CD4-positive, alpha-beta T cell treated with Interleukin-10 for 1 hour (primary cell): ENCODE data around the gene SLC28A1.

ENCODE experiments used
- DNase-seq: peaks from one replicate; pipeline ENCODE4 v3.0.0-alpha.2; 2020

SLC28A1 gene, protein sequence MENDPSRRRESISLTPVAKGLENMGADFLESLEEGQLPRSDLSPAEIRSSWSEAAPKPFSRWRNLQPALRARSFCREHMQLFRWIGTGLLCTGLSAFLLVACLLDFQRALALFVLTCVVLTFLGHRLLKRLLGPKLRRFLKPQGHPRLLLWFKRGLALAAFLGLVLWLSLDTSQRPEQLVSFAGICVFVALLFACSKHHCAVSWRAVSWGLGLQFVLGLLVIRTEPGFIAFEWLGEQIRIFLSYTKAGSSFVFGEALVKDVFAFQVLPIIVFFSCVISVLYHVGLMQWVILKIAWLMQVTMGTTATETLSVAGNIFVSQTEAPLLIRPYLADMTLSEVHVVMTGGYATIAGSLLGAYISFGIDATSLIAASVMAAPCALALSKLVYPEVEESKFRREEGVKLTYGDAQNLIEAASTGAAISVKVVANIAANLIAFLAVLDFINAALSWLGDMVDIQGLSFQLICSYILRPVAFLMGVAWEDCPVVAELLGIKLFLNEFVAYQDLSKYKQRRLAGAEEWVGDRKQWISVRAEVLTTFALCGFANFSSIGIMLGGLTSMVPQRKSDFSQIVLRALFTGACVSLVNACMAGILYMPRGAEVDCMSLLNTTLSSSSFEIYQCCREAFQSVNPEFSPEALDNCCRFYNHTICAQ

DNA sequence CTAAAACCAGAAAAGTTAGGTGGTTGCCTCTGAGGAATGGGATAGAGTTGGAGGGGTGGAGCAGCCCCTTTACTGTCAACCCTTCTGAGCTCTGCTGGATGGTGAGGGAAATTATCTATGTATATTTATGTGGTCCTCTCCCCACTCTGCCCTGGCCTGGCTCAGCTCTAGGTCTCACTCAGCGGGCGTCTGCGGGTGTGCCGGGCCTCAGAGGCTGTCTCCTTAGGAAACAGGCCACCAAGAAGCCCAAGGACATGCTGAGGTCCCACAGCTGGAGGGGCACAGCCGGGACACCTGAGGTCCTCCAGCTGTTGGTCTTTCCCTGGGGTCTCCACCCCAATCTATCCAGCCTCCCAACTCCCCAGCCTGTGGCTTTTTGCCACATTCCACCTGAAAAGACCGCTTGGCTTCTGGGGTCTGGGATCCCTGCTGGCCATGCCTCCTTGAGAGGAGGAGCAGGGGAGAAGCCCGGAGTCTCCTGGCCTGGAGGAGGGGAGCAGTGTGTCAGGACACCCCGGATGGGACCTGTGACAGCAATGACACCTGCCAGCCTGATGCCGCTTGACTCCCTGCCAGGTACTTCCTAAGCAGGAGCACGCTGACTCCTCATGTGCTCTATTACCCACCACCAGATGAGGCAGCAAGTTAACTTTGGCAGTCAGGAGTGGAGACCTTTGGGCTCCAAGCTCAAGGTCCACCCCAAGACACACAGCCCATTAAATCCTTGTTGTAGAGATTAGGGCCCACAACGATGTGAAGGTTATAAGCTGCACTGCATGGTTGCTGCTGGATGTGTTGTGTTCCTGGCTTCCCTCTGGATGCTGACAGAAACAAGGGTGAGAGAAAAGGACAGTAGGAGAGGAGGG is at the start of gene SLC28A1:
Gene SLC28A1, plus strand, starts transcription at position 747 of the 866 bp plus-strand sequence. CDS start 3,099 bp downstream, outside the sequence.
- no peak for DNase-seq

DNA sequence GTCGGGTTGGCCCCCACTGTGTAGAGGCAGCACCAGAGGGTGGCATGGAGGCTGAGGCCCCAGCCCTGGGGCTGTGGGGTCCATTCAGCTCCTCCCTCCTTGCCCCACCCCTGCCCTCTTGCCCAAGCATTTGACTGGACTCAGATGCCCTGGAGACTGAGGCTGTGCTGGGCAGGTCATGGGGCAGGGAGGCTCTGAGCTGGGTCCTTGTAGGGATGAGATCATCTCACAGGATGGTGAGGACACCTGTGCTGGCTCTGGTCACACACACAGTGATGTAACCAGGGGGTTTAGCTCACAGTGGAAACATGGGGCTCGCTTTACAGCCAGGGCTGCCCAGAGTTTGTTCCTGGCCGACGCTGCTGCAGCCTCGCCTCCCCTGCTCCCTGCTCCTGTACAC is 49.5 kb upstream of the SLC28A1 start:
- DNase-seq = no peak

DNA sequence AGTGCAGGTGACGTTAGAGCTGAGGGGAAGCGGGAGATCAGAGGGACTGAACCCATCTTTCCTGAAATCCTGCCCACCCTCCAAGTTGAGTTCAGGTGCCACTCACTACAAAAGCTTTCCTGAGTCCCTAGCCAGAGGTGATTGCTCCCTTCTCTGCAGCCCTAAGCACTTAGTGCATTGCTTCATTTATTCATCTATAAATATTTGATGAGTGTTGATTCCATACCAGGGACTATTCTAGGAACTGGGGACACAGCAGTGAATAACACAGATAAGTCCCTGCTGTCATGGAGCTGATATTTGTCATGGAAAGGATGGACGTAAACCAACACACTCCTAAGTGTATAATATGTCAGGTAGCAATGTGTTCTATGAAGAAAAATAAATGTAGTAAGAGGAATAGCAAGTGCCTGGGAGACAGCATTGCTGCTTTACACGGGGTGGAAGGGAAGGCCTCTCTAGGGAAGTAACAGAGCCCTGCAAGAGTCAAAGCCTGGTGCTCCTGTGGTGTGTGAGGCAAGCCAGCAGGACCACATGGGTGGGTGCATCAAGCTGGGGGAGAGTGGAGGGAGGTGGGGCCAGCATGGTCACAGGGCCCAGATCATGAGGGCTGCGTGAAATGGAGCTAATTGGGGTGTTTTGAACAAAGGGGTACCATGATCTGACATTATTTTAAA is 48.7 kb upstream of the SLC28A1 start:
- DNase-seq = no peak

DNA sequence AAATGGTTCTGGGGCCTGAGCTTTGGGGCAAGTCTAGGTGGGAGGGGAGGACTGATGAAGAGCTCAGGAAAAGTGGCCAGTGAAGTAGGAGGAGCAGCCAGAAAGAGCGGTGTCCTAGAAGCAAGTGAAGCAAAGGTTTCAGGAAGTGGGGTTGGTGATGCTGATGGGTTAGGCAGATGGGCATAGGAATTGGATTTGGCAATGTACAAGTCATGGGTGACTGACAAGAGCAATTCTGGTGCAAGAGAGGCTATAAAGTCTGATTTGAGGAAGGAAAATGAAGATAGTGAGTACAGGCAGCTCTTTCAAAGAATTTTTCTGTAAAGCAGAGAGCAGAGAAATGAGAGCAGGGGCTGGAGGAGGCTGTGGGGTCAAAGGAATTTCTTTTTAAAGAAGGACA is 47.6 kb upstream of the SLC28A1 start:
- no peak for DNase-seq

DNA sequence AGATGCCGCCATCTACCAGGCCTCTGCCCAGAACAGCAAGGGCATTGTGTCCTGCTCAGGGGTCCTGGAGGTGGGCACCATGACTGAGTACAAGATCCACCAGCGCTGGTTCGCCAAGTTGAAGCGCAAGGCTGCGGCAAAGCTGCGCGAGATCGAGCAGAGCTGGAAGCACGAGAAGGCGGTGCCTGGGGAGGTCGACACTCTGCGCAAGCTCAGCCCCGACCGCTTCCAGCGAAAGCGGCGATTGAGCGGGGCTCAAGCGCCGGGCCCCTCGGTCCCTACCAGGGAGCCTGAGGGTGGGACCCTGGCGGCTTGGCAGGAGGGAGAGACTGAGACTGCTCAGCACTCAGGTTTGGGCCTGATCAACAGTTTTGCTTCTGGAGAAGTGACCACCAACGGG is 44.7 kb upstream of the SLC28A1 start:
- no peak for DNase-seq

DNA sequence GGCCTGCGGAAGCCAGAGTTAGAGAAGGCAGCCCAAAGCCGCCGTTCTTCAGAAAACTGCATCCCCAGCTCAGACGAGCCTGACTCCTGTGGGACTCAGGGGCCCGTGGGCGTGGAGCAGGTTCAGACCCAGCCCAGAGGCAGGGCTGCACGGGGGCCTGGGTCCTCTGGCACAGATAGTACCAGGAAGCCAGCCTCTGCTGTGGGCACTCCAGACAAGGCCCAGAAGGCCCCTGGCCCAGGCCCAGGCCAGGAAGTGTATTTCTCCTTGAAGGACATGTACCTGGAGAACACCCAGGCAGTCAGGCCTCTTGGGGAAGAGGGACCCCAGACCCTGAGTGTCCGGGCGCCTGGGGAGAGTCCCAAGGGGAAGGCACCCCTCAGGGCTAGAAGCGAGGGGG is 44.2 kb upstream of the SLC28A1 start:
- DNase-seq = no peak

DNA sequence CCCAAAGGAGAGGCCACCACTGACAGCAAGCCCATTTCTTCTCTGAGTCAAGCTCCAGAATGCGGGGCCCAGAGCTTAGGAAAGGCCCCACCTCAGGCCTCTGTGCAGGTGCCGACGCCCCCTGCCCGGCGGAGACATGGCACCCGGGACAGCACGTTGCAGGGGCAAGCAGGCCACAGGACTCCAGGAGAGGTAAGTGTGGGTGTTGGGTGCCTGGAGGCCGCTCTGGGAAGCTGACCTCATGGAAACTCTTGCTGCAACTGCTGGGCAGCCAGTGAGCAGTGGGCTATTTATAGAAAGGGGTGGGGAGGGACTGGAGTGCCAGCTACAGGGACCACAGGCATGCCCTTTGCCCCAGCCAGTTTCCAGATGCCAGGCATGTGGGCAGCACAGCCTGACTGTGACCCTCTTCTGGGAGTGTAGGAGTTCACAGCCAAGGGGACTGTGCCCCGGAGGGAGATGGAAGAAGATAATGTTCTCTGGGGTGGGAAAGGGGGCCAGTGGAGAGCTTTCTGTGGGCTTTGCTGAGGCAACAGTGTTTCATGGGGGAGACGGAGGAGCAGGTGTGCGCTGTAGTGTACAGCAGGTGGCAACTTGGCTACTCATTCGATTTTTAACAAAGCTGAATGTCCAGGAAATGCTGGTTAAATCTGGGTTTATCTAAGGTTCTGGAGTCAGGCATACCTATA is 43.6 kb upstream of the SLC28A1 start:
- no peak for DNase-seq

DNA sequence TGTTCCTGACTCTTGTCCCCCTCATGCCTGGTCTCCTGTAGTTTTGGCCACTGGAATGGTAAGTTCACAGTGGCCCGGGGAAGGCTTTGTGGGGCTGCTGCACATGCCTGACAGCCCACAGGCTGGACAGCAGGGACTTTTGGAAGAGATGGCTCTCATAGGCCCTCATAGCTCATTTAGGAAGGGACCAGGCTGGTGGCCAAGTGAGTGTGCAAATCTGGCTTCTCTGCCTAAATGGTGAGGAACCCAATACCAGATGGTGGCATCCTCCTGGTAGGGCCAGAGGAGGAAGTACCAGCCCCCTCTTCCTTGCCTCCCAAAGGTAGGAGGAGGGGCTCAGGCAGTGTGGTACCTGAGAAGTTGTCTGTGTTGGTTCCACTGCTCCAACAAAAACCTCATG is 41.7 kb upstream of the SLC28A1 start:
- DNase-seq = no peak

DNA sequence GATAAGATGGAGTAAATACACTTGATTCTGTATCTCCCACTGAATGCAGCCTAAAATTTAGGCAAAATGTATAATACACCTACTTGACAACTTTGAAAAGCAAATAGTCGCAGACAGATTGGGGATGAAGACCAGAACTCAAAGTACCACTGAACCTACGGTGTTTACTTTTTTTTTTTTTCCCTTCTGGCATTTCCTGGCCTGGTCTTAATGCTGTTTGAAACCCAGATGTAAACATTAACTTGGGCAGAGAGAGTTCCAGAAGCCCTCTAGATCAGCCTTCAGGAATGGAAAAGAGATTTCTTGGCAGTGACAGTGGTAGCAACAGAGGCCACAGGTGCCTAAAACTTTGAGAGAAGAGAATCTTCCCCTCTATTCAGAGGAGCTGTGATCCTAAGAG is 39.5 kb upstream of the SLC28A1 start:
- DNase-seq = no peak

DNA sequence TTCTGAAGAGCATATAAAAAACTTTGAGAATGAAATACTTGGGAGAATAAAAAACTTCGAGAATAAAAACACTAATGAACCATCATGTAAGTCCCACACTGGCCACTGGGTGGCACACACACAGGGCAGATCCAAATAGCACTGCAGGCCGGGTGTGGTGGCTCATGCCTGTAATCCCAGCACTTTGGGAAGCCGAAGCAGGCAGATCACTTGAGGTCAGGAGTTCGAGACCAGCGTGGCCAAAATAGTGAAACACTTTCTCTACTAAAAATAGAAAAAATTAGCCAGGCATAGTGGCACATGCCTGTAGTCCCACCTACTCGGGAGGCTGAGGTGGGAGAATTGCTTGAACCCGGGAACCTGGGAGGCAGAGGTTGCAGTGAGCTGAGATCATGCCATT is 38.8 kb upstream of the SLC28A1 start:
- DNase-seq = peak; percentile 37

DNA sequence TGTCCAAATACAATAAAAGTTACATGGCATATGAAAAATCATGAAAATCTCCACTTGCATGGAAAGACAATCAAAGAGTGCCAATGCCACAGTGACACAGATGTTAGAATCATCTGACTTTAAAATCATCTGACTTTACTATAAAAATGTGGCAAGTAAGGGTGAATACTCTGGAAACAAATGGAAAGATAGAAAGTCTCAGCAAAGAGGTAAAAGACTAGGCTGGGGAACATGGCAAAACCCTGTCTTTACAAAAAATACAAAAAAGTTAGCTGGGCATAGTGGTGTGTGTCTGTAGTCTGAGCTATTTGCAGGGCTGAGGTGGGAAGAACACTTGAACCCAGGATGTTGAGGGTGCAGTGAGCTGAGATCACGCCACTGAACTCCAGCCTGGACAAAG is 38.2 kb upstream of the SLC28A1 start:
- DNase-seq = no peak

DNA sequence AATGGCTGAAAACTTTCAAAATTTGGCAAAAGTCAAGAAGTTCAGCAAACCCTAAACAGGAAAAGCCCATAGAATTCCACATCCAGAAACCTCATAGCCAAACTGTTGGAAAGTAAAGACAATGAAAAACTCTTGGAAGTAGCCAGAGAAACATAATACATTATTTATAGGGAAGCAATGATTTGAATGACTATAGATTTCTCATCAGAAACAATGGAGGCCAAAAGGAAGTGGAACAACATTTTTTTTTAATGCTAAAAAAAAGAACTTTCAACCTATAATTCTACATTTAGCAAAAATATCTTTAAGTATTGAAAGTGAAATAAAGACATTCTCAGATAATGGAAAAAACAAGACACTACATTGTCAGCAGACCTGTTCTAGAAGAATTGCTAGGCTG is 37.1 kb upstream of the SLC28A1 start:
- no peak for DNase-seq

DNA sequence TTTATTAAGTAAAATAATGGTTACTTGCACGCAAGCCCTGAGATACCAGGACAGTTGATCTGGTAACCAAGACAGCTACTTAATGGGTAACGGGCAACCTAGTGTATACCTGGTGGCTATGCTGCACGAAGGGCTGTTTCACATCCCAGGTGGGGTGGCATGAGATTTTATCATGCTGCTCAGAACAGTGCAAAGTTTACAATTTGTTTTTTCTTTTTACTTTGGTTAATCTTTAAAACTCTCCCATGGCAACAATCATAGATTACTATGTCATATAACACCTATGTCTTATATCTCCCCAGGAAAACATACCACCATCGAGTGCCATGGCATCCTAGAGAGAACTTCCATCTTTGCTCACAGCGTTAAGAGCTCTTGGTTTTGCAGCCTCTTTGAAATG is 32.2 kb upstream of the SLC28A1 start:
- no peak for DNase-seq

DNA sequence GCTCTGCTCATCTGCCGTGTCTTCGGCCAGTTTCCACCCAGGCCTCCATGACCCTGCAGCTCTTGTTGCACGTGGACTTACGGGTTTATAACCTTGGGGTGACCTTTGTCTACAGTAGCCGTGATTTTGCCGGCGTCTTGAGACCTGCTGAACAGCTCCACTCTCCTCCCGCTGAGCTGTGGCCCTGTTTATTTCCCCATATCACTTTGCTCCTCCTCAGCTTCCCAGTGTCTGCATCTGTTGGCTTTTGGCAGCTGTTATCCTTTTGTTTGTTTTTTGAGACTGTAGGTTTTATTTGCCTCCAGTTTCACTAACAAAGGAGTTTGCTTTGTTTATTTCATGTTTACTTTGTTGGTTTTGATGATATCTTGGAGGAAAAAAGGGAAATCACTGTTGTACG is 29.3 kb upstream of the SLC28A1 start:
- no peak for DNase-seq

DNA sequence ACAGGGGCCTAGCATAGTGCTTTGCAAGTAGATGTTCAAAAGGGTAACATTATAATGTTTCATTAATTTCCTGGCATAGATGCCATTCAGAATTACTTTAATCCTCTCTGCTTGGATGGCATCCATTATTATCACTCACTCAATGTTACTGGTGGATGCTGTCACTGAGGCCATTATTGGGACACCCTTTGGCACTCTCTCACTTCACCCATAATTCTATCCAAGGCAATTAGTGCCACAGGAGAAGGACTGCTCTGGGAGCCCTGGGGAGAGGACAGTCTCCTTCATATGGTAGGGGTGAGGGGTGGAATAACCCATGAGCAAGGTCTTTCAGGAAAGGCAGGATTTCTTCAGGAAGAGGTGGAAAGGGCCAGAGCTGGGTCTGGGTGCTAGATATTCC is 28.7 kb upstream of the SLC28A1 start:
- no peak for DNase-seq

DNA sequence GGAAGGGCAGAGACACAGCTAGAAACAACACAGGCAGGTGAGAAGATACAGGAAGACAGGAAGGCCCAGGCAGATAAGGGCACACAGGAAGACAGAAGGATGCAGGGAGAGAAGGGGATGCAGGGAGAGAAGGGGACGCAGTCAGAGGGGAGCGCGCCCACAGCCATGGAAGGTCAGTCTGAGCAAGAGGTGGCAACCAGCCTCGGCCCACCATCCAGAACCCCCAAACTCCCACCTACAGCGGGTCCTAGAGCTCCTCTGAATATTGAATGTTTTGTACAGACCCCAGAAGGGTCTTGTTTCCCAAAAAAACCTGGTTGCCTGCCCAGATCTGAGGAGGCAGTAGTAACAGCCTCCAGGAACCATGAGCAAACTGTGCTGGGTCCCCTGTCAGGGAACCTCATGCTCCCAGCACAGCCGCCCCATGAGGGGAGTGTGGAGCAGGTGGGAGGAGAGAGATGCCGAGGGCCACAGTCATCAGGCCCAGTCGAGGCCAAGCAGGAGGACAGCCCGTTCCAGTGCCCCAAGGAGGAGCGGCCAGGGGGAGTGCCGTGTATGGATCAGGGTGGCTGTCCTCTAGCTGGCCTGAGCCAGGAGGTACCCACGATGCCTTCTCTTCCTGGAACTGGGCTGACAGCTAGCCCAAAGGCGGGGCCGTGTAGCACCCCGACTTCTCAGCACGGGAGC is 27.6 kb upstream of the SLC28A1 start:
- DNase-seq = no peak

DNA sequence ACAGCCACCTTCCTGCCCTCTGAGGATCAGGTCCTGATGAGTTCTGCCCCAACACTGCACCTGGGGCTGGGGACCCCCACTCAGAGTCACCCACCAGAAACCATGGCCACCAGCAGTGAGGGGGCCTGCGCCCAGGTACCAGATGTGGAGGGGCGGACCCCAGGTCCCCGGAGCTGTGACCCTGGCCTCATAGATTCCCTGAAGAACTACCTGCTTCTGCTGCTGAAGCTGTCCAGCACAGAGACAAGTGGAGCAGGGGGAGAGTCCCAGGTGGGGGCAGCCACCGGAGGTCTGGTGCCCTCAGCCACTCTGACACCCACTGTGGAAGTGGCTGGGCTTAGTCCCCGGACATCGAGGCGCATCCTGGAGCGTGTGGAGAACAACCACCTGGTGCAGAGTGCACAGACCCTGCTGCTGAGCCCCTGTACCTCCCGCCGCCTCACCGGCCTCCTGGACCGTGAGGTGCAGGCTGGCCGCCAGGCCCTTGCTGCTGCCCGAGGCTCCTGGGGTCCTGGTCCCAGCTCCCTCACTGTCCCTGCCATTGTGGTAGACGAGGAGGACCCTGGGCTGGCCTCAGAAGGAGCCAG is 27.0 kb upstream of the SLC28A1 start:
- no peak for DNase-seq

DNA sequence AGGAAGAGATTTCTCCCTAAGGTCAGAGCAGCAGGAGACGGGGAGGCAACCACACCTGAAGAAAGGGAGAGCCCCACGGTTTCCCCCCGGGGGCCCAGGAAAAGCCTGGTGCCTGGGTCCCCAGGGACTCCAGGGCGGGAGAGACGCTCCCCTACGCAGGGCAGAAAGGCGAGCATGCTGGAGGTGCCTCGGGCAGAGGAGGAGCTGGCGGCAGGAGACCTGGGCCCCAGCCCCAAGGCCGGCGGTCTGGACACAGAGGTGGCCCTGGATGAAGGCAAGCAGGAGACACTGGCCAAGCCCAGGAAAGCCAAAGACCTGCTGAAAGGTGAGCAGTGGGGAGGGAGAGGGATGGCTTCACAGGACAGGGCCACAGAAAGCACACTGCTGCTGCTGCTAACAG is 26.2 kb upstream of the SLC28A1 start:
- DNase-seq = no peak

DNA sequence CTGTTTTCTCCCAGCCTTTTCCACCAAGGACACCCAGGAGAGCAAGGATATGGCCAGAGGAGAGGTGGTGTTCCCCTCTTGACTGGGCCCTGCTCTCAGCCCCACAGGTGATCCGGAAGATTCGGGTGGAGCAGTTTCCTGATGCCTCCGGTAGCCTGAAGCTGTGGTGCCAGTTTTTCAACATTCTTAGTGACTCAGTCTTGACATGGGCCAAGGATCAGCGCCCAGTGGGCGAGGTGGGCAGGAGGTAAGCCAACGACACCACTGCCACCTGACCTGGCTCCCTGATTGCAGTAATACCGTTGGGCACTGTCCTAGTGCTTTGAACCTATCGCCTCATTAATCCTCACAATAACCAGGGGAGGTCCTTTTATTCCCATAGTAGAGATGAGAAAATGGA is 25.3 kb upstream of the SLC28A1 start:
- no peak for DNase-seq

DNA sequence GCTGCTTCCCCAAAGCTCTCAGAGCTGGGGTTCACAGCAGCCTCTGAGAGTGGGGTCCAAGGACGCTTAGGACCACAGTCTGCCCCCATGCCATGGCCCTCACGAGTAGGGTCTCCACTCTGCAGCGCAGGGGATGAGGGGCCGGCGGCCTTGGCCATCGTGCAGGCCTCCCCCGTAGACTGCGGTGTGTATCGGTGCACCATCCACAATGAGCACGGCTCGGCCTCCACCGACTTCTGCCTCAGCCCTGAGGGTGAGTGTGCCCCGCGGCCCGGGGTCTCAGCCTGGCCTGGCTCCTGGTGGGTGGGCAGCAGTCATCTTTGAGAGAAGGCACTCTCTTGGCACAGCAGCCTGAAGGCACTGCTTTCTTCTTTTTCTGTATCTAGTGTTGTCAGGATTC is 24.8 kb upstream of the SLC28A1 start:
- DNase-seq = no peak

DNA sequence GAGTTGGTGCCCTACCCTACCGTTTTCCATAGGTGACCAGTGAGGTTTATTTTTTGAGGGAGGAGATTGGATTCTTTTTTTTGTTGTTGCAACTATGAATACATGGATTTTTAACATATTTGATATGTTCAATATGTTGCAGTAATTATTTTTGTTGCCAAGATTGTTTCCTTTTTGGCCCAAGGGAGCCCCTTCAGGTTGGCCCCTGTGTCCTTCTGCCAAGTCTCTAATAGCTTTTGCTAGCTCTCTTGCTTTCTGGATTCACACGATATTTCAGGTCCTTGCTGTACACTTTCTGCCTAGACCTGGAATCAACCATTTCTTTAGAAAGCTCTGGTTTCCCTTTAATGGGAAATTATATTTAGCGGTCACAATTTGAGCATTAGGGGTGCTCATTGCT is 22.7 kb upstream of the SLC28A1 start:
- DNase-seq = no peak
